ENCODE data around the gene RAET1L.
"Not testable (repeated sequence)": the region's sequence is repeated elsewhere in the genome, so short reads cannot be mapped to it uniquely, and the experiment has no call there.

- not testable (repeated sequence) for TF ChIP-seq CTCF (conservative IDR thresholded peaks at IDR 0.05 in 1 of 2, IDR thresholded peaks at IDR 0.05 in 1 of 2; ENCODE audit: extremely low read depth in 1 of 2, insufficient read depth in 1 of 2, low read depth in 1 of 2, low read length in 2 of 2)
- peak; percentile 61 for TF ChIP-seq EZH2 (IDR thresholded peaks at IDR 0.05; ENCODE audit: borderline replicate concordance, low read length)
Observed at GRCh38 chr6:149991472-149991795, 33.9 kb downstream of the RAET1L start.

All from mammary epithelial cell (primary cell).